Measurements from ENCODE around the gene MRPL32. TPM values are rescaled to one million over a fixed set of nuclear protein-coding genes. Genes with fewer than 3 reads are reported as not detected.
A peak's percentile ranks its signal among the peaks of the same experiment; 100 is the strongest.
"Not testable (repeated sequence)": the region's sequence is repeated elsewhere in the genome, so short reads cannot be mapped to it uniquely, and the experiment has no call there.

The MRPL32 gene
- total RNA-seq (48.8 TPM), polyA plus RNA-seq (ENCODE audit: insufficient read depth in 1 of 8, insufficient read length in 8 of 8, low replicate concordance in 1 of 8) (10 to 100 TPM; 43.3 to 51.7 (median 46.9) TPM)
- long read RNA-seq, donor 1, transcript MRPL32-201 (3 exons, 1,035 nt), result major isoform, 13 of 13 reads
- long read RNA-seq, donor 1, partial matches to known transcripts, result 0 of 13 reads
- long read RNA-seq, donor 1, other reads (novel, unspliced or antisense), result 0 of 13 reads
- long read RNA-seq, donor 2, partial matches to known transcripts, result 5 of 7 reads
- long read RNA-seq, donor 2, other reads (novel, unspliced or antisense), result 0 of 7 reads
- long read RNA-seq, donor 3, transcript MRPL32-201 (3 exons, 1,035 nt), result major isoform, 19 of 19 reads
- long read RNA-seq, donor 3, partial matches to known transcripts, result 0 of 19 reads
- long read RNA-seq, donor 3, other reads (novel, unspliced or antisense), result 0 of 19 reads
- long read RNA-seq, donor 4, transcript MRPL32-201 (3 exons, 1,035 nt), result major isoform, 17 of 17 reads
- long read RNA-seq, donor 4, partial matches to known transcripts, result 0 of 17 reads
- long read RNA-seq, donor 4, other reads (novel, unspliced or antisense), result 0 of 17 reads
- long read RNA-seq, donor 5, transcript MRPL32-201 (3 exons, 1,035 nt), result major isoform, 58 of 76 reads
- long read RNA-seq, donor 5, partial matches to known transcripts, result 18 of 76 reads
- long read RNA-seq, donor 5, other reads (novel, unspliced or antisense), result 0 of 76 reads
- long read RNA-seq, donor 6, transcript MRPL32-201 (3 exons, 1,035 nt), result major isoform, 68 of 80 reads
- long read RNA-seq, donor 6, partial matches to known transcripts, result 12 of 80 reads
- long read RNA-seq, donor 6, other reads (novel, unspliced or antisense), result 0 of 80 reads
- long read RNA-seq, donor 7, transcript MRPL32-201 (3 exons, 1,035 nt), result major isoform, 30 of 38 reads
- long read RNA-seq, donor 7, partial matches to known transcripts, result 8 of 38 reads
- long read RNA-seq, donor 7, other reads (novel, unspliced or antisense), result 0 of 38 reads
- long read RNA-seq, donor 8, transcript MRPL32-201 (3 exons, 1,035 nt), result major isoform, 23 of 23 reads
- long read RNA-seq, donor 8, partial matches to known transcripts, result 0 of 23 reads
- long read RNA-seq, donor 8, other reads (novel, unspliced or antisense), result 0 of 23 reads
- long read RNA-seq, donor 9, transcript MRPL32-201 (3 exons, 1,035 nt), result major isoform, 17 of 59 reads
- long read RNA-seq, donor 9, partial matches to known transcripts, result 42 of 59 reads
- long read RNA-seq, donor 9, other reads (novel, unspliced or antisense), result 0 of 59 reads
- long read RNA-seq, donor 10, transcript MRPL32-201 (3 exons, 1,035 nt), result major isoform, 32 of 38 reads
- long read RNA-seq, donor 10, partial matches to known transcripts, result 6 of 38 reads
- long read RNA-seq, donor 10, other reads (novel, unspliced or antisense), result 0 of 38 reads
- long read RNA-seq, donor 11, transcript MRPL32-201 (3 exons, 1,035 nt), result major isoform, 15 of 33 reads
- long read RNA-seq, donor 11, partial matches to known transcripts, result 18 of 33 reads
- long read RNA-seq, donor 11, other reads (novel, unspliced or antisense), result 0 of 33 reads

DNA sequence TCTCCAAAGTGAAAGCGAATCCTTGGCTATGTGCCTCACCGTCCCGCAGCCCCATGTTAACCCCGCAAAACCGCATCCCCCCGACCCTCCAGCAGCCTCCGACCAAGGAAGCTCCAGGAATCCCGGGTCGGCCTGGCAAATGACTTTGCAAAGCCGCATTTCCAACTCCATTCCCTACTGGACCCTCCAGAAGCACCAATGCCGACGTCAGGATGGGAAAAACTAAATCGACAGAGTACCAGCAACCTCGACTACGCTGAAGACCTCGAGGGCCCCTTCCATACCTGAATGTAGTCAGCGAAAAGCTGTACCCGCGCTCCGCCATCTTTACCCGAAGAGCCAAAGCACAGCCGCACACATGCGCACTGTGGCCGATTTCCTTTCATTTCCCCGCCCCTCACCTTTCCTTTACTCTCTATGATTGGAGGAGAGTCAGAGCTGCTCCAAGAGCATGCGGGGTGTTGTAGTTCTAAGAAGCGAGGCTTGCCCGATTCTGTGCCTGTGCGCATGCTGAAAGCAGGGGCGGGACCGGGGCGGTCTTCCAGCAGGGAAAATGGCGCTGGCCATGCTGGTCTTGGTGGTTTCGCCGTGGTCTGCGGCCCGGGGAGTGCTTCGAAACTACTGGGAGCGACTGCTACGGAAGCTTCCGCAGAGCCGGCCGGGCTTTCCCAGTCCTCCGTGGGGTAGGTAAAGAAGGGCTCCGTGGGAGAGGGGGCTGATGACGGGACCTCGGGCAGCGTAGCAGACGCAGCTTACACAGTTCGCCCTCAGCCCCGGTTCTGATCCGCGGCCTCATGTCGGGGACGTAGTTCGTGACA is at the start of gene MRPL32, which contains the start of gene PSMA2:
Gene MRPL32, plus strand, starts transcription at position 543 of the 818 bp plus-strand sequence. Its CDS starts 11 bp downstream, at position 554.
Gene PSMA2, minus strand, starts transcription at position 341 of the 818 bp plus-strand sequence. Its CDS starts 16 bp downstream, at position 325.
- no peaks in the 10 kb centered on the region for H3K9me3 ChIP-seq (replicated peaks; ENCODE audit: control insufficient read depth, low read depth, low read length)
- DNase-seq, result peak; percentile 99
- WGBS (ENCODE audit: insufficient coverage), result 0% methylated on average over 42 of the region's 56 CpGs
- H3K27me3 ChIP-seq (ENCODE audit: control insufficient read depth, insufficient read depth, low read length), result no peaks in the 10 kb centered on the region
- peak within 1 kb of the TSS; percentile 62 for H3K4me3 ChIP-seq (ENCODE audit: low read length)
- peak within 1 kb of the TSS; percentile 89 for H3K27ac ChIP-seq (ENCODE audit: low read length)
- H3K4me1 ChIP-seq (ENCODE audit: control insufficient read depth, insufficient read depth, low read length), result peaks cover 15% of the 10 kb centered on the region
- peaks cover 8% of the 10 kb centered on the region for H3K36me3 ChIP-seq (ENCODE audit: control insufficient read depth, insufficient read depth, low read length)

- Histone ChIP-seq H3K4me3 (ENCODE audit: low read length) (no peak overlapping the region), H3K9me3 (replicated peaks; ENCODE audit: control insufficient read depth, low read depth, low read length) (no peaks in the 10 kb centered on the region), H3K27me3 (ENCODE audit: control insufficient read depth, insufficient read depth, low read length) (peaks cover 5% of the 10 kb centered on the region), H3K27ac (ENCODE audit: low read length) (no peak overlapping the region), H3K36me3 (ENCODE audit: control insufficient read depth, insufficient read depth, low read length) (no peaks in the 10 kb centered on the region), H3K4me1 (ENCODE audit: control insufficient read depth, insufficient read depth, low read length) (peaks cover 13% of the 10 kb centered on the region)
- DNase-seq, result no peak
- 67% methylated on average over 6 of the region's 6 CpGs for WGBS (ENCODE audit: insufficient coverage)
Measured at GRCh38 chr7:42883950-42884349, 48.2 kb upstream of the MRPL32 start.

DNA sequence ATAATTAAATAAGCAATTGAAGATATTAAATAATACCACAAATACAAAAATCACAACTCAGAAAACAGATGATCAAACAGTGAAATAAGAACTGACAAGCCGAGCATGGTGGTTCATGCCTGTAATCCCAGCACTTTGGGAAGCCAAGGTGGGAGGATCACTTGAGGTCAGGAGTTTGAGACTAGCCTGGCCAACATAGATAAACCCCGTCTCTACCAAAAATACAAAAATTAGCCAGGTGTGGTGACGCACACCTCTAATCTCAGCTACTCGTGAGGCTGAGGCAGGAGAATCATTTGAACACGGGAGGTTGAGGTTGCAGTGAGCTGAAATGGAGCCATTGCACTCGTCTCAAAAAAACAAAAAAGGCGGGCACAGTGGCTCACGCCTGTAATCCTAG is 47.0 kb upstream of the MRPL32 start:
- not testable (repeated sequence) for DNase-seq; H3K9me3 ChIP-seq (replicated peaks; ENCODE audit: control insufficient read depth, low read depth, low read length); H3K27me3 ChIP-seq (ENCODE audit: control insufficient read depth, insufficient read depth, low read length); H3K4me3 ChIP-seq (ENCODE audit: low read length); H3K27ac ChIP-seq (ENCODE audit: low read length); H3K36me3 ChIP-seq (ENCODE audit: control insufficient read depth, insufficient read depth, low read length)
- H3K4me1 ChIP-seq (ENCODE audit: control insufficient read depth, insufficient read depth, low read length), result peaks cover 14% of the 10 kb centered on the region
- 85% methylated on average over 7 of the region's 8 CpGs for WGBS (ENCODE audit: insufficient coverage)

DNA sequence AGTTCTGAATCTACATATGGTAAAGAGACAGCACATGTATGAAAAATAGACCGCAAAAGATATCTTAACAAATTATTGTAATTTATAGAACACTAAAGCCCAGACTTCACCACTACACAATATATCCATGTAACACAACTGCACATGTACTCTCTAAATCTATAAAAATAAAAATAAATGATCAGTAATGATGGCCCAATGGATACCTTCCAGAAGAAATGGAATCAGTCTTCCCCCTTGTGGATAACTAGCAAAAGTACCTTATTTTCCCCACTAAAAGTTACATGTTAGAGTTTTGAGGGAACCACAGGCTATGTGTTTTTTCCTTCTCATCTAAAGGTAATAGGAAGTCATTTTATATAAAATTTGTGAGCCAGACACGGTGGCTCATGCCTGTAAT is 46.0 kb upstream of the MRPL32 start:
- H3K36me3 ChIP-seq (ENCODE audit: control insufficient read depth, insufficient read depth, low read length), result no peaks in the 10 kb centered on the region
- no peak overlapping the region for H3K27ac ChIP-seq (ENCODE audit: low read length)
- H3K27me3 ChIP-seq (ENCODE audit: control insufficient read depth, insufficient read depth, low read length), result peaks cover 5% of the 10 kb centered on the region
- no peak for DNase-seq
- no peak overlapping the region for H3K4me3 ChIP-seq (ENCODE audit: low read length)
- peaks cover 14% of the 10 kb centered on the region for H3K4me1 ChIP-seq (ENCODE audit: control insufficient read depth, insufficient read depth, low read length)
- no peaks in the 10 kb centered on the region for H3K9me3 ChIP-seq (replicated peaks; ENCODE audit: control insufficient read depth, low read depth, low read length)
- no CpG with 5 or more reads among the region's 2 CpGs for WGBS (ENCODE audit: insufficient coverage)

GRCh38 chr7:42886893-42887505 is 45.2 kb upstream of the MRPL32 start:
- Histone ChIP-seq H3K4me1 (ENCODE audit: control insufficient read depth, insufficient read depth, low read length) (peaks cover 14% of the 10 kb centered on the region), H3K9me3 (replicated peaks; ENCODE audit: control insufficient read depth, low read depth, low read length) (no peaks in the 10 kb centered on the region), H3K4me3 (ENCODE audit: low read length) (no peak overlapping the region), H3K27me3 (ENCODE audit: control insufficient read depth, insufficient read depth, low read length) (peaks cover 5% of the 10 kb centered on the region), H3K27ac (ENCODE audit: low read length) (no peak overlapping the region), H3K36me3 (ENCODE audit: control insufficient read depth, insufficient read depth, low read length) (no peaks in the 10 kb centered on the region)
- no peak for DNase-seq

DNA sequence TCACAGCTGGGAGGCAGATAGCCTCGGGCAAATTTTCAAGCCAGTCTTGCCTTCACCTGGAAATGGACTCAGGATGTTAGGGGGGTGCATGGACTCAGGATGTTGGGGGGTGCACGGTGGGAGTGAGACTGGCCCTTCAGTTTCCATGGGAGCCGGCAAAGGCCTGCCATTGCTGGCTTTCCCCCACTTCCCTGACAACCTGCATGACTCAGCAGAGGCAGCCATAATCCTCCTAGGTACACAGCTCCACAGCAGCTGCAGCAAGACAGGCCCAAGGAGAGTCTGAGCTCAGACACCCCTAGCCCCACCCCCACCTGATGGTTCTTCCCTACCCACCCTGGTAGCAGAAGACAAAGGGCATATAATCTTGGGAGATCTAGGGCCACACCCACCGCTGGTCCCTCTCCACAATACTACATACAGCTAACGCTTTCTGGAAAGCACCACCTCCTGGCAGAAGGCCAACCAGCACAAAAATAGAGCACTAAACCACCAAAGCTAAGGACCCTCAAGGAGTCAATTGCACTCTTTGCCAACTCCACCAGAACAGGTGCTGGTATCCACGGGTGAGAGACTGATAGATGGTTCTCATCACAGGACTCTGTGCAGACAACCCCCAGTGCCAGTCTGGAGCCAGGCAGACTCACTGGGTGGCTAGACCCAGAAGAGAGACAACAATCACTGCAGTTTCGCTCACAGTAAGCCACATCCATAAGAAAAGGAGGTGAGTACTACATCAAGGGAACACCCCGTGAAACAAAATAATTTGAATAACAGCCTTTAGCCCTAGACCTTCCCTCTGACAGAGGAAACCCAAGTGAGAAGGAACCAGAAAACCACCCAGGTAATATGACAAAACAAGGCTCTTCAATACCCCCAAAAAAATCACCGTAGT is 38.6 kb upstream of the MRPL32 start:
- Histone ChIP-seq H3K27ac (ENCODE audit: low read length) (no peak overlapping the region), H3K4me3 (ENCODE audit: low read length) (no peak overlapping the region), H3K9me3 (replicated peaks; ENCODE audit: control insufficient read depth, low read depth, low read length) (no peaks in the 10 kb centered on the region), H3K36me3 (ENCODE audit: control insufficient read depth, insufficient read depth, low read length) (no peaks in the 10 kb centered on the region), H3K27me3 (ENCODE audit: control insufficient read depth, insufficient read depth, low read length) (no peaks in the 10 kb centered on the region), H3K4me1 (ENCODE audit: control insufficient read depth, insufficient read depth, low read length) (peaks cover 6% of the 10 kb centered on the region)
- no peak for DNase-seq
- WGBS (ENCODE audit: insufficient coverage), result 70% methylated on average over 5 of the region's 9 CpGs

DNA sequence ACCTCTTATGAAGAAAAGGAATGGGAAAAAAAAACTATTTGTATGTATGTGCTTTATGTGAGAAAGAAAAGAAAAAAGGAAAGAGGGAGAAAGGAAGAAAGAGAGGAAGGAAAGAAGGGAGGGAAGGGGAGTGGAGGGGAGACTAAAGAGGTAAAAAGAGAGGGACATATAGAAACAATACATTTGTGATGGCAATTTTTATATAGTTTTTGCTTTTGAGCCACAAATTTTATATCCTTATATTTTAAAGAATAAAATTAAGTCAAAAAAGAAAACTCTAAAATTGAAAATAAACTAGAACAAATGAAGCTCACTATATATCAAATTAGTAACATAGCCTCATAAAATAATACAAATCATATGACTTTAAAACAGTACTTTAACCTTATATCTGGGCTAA is 31.3 kb upstream of the MRPL32 start:
- H3K36me3 ChIP-seq (ENCODE audit: control insufficient read depth, insufficient read depth, low read length), result no peaks in the 10 kb centered on the region
- DNase-seq, result no peak
- no peaks in the 10 kb centered on the region for H3K4me1 ChIP-seq (ENCODE audit: control insufficient read depth, insufficient read depth, low read length)
- H3K27ac ChIP-seq (ENCODE audit: low read length), result no peak overlapping the region
- H3K9me3 ChIP-seq (replicated peaks; ENCODE audit: control insufficient read depth, low read depth, low read length), result no peaks in the 10 kb centered on the region
- H3K4me3 ChIP-seq (ENCODE audit: low read length), result no peak overlapping the region
- H3K27me3 ChIP-seq (ENCODE audit: control insufficient read depth, insufficient read depth, low read length), result no peaks in the 10 kb centered on the region

- H3K27me3 ChIP-seq (ENCODE audit: control insufficient read depth, insufficient read depth, low read length), result no peaks in the 10 kb centered on the region
- H3K9me3 ChIP-seq (replicated peaks; ENCODE audit: control insufficient read depth, low read depth, low read length), result no peaks in the 10 kb centered on the region
- H3K4me3 ChIP-seq (ENCODE audit: low read length), result no peak overlapping the region
- no peak for DNase-seq
- no peak overlapping the region for H3K27ac ChIP-seq (ENCODE audit: low read length)
- WGBS (ENCODE audit: insufficient coverage), result no CpG with 5 or more reads among the region's 3 CpGs
- H3K36me3 ChIP-seq (ENCODE audit: control insufficient read depth, insufficient read depth, low read length), result no peaks in the 10 kb centered on the region
- no peaks in the 10 kb centered on the region for H3K4me1 ChIP-seq (ENCODE audit: control insufficient read depth, insufficient read depth, low read length)
Measured at GRCh38 chr7:42902331-42902730, 29.8 kb upstream of the MRPL32 start.
